DND-41 (cell line): Measurements from ENCODE around the gene INPP5B.
"Not testable (repeated sequence)": the region's sequence is repeated elsewhere in the genome, so short reads cannot be mapped to it uniquely, and the experiment has no call there.

Experiments
- ATAC-seq: fragments of 200-7000 bp; cut with Tn5 transposase; 3 replicates; pipeline ENCODE4 v1.9.1; 2021; ENCODE audit warnings: low read depth; ENCODE audit not compliant: insufficient read depth
- DNase-seq: peaks from one replicate; pipeline ENCODE4 v3.0.0-alpha.2; 2020
- H2AFZ ChIP-seq: 2 replicates; pipeline ENCODE4 v1.6.0; 2012; ENCODE audit warnings: low read depth, low read length
- H3K27ac ChIP-seq: 2 replicates; pipeline ENCODE4 v1.5.1; 2012; ENCODE audit warnings: low read length, inconsistent platforms
- H3K27me3 ChIP-seq: fragments of 200-600 bp; sonication (generic); 2 replicates; pipeline ENCODE4 v1.6.0; 2012; ENCODE audit warnings: low read length, mild to moderate bottlenecking, inconsistent platforms; ENCODE audit not compliant: insufficient read depth, poor library complexity
- H3K36me3 ChIP-seq: 2 replicates; pipeline ENCODE4 v1.5.1; 2012; ENCODE audit warnings: low read length, inconsistent platforms; ENCODE audit not compliant: insufficient read depth
- H3K4me1 ChIP-seq: 2 replicates; pipeline ENCODE4 v1.5.1; 2012; ENCODE audit warnings: mild to moderate bottlenecking, low read length; ENCODE audit not compliant: insufficient read depth
- H3K4me2 ChIP-seq: 2 replicates; pipeline ENCODE4 v1.6.0; 2012; ENCODE audit warnings: mild to moderate bottlenecking, moderate library complexity, low read length, inconsistent platforms; ENCODE audit not compliant: insufficient read depth
- H3K4me3 ChIP-seq, 2 experiments: fragments of 200-600 bp in 1 of 2; shearing (Covaris generic) in 1 of 2; 2 replicates each; pipeline ENCODE4 v1.5.1; 2012 to 2016; ENCODE audit warnings: inconsistent platforms in 2 of 2, low read length in 2 of 2, mild to moderate bottlenecking in 2 of 2, low read depth in 1 of 2, moderate library complexity in 1 of 2
- H3K79me2 ChIP-seq: 2 replicates; pipeline ENCODE4 v1.6.0; 2012; ENCODE audit warnings: low read length, inconsistent platforms; ENCODE audit not compliant: insufficient read depth
- H3K9ac ChIP-seq: 2 replicates; pipeline ENCODE4 v1.6.0; 2012; ENCODE audit warnings: low read depth, mild to moderate bottlenecking, inconsistent platforms, low read length, moderate library complexity
- H3K9me3 ChIP-seq: 2 replicates; pipeline ENCODE4 v1.5.1; 2012; ENCODE audit warnings: low read length, moderate library complexity, mild to moderate bottlenecking, inconsistent platforms; ENCODE audit not compliant: insufficient read depth, severe bottlenecking
- H4K20me1 ChIP-seq: 2 replicates; pipeline ENCODE4 v1.6.0; 2012; ENCODE audit warnings: low read length; ENCODE audit not compliant: insufficient read depth
- EZH2 ChIP-seq: IDR thresholded peaks from 3 replicates; pipeline ENCODE4 v1.6.1; 2012; ENCODE audit warnings: borderline replicate concordance, low read depth, mild to moderate bottlenecking, moderate library complexity, low read length, inconsistent platforms; ENCODE audit not compliant: severe bottlenecking
- TF ChIP-seq, protein P1 (sequence below): IDR thresholded peaks from 2 replicates; pipeline ENCODE4 v1.5.1; 2012; ENCODE audit warnings: borderline replicate concordance, low read length, moderate library complexity, mild to moderate bottlenecking; ENCODE audit not compliant: poor library complexity, severe bottlenecking; ENCODE audit errors: extremely low read depth

The INPP5B gene

DNA sequence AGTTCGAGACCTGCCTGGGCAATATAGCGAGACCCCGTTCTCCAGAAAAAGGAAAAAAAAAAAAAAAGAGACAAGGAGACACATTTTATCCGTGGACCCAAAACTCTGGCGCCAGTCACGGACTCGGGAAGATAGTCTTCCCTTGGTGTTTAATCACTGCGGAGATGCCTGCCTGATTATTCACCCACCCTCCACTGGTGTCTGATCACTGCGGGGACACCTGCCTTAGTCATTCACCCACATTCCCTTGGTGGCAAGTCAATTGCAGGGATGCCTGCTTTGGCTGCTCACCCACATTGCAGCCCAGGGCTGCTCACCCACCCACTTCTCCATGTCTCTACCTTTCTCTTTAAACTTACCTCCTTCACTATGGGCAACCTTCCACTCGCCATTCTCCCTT is 38.3 kb downstream of the INPP5B start:
- not testable (repeated sequence) for H3K4me3 ChIP-seq, H3K9ac ChIP-seq, H3K4me1 ChIP-seq, H3K79me2 ChIP-seq, H4K20me1 ChIP-seq, ATAC-seq, H3K27me3 ChIP-seq, H3K27ac ChIP-seq, H3K36me3 ChIP-seq, H3K4me2 ChIP-seq, H2AFZ ChIP-seq, DNase-seq
- peaks cover 46% of the 10 kb centered on the region for H3K9me3 ChIP-seq

- H3K9ac ChIP-seq, H2AFZ ChIP-seq, H3K4me1 ChIP-seq, H3K4me3 ChIP-seq, H3K4me2 ChIP-seq, H4K20me1 ChIP-seq, H3K27ac ChIP-seq, ATAC-seq, DNase-seq, H3K79me2 ChIP-seq, H3K36me3 ChIP-seq, H3K27me3 ChIP-seq: not testable (repeated sequence)
- peaks cover 46% of the 10 kb centered on the region for H3K9me3 ChIP-seq
Observed at GRCh38 chr1:37907416-37908125, 39.3 kb downstream of the INPP5B start.

DNA sequence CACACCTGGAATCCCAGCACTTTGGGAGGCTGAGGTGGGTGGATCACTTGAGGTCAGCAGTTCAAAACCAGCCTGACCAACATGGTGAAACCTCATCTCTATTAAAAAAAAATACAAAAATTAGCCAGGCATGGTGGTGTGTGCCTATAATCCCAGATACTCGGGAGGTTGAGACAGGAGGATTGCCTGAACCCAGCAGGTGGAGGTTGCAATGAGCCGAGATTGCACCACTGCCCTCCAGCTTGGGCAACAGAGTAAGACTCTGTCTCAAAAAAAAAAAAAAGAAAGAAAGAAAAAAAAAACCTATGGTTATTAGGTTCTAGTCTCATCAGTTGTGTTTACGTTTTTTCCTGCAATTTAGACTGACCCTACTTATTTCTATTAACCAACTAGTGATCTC is 40.3 kb downstream of the INPP5B start:
- H3K4me3 ChIP-seq, H4K20me1 ChIP-seq, H3K79me2 ChIP-seq, H3K4me1 ChIP-seq, H3K36me3 ChIP-seq, ATAC-seq, H3K27me3 ChIP-seq, H3K9ac ChIP-seq, H3K4me2 ChIP-seq, DNase-seq, H3K27ac ChIP-seq, H2AFZ ChIP-seq: not testable (repeated sequence)
- H3K9me3 ChIP-seq: peaks cover 36% of the 10 kb centered on the region

DNA sequence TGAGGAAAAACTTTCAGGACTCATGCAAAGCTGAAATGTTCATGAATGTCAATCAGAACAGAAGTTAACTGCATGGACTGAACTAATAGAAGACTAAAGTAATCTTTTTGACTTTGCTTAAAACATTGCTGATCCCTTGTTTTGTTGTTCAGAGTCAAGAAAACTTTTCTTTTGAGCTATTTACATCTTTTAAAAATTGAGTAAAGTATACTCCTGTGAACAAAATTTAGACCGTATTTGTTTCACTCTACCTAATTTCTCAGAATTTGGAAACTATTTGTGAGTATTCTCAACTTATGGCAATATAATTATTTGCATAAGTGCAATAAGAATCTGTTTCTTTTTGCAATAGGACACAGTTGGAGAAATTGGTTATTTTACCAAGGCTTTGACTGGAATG is 41.1 kb downstream of the INPP5B start:
- Histone ChIP-seq H3K4me1 (no peaks in the 10 kb centered on the region), H3K9ac (no peak overlapping the region), H2AFZ (no peak overlapping the region), H3K27ac (no peak overlapping the region), H3K4me2 (no peak overlapping the region), H3K4me3 (no peak overlapping the region), H3K9me3 (peaks cover 28% of the 10 kb centered on the region), H3K36me3 (no peaks in the 10 kb centered on the region), H3K79me2 (peaks cover 6% of the 10 kb centered on the region; the same call in 1 of the 2 replicates), H4K20me1 (no peaks in the 10 kb centered on the region), H3K27me3 (no peaks in the 10 kb centered on the region)
- TF ChIP-seq EZH2: no peak
- TF ChIP-seq, protein P1, sequence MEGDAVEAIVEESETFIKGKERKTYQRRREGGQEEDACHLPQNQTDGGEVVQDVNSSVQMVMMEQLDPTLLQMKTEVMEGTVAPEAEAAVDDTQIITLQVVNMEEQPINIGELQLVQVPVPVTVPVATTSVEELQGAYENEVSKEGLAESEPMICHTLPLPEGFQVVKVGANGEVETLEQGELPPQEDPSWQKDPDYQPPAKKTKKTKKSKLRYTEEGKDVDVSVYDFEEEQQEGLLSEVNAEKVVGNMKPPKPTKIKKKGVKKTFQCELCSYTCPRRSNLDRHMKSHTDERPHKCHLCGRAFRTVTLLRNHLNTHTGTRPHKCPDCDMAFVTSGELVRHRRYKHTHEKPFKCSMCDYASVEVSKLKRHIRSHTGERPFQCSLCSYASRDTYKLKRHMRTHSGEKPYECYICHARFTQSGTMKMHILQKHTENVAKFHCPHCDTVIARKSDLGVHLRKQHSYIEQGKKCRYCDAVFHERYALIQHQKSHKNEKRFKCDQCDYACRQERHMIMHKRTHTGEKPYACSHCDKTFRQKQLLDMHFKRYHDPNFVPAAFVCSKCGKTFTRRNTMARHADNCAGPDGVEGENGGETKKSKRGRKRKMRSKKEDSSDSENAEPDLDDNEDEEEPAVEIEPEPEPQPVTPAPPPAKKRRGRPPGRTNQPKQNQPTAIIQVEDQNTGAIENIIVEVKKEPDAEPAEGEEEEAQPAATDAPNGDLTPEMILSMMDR: no peak
- ATAC-seq (no peak), DNase-seq (no peak)

- not testable (repeated sequence) for H4K20me1 ChIP-seq, H3K79me2 ChIP-seq, H2AFZ ChIP-seq, H3K4me3 ChIP-seq, H3K36me3 ChIP-seq, H3K9ac ChIP-seq, H3K4me1 ChIP-seq, H3K27me3 ChIP-seq, H3K4me2 ChIP-seq, H3K27ac ChIP-seq, DNase-seq, ATAC-seq
- peaks cover 26% of the 10 kb centered on the region for H3K9me3 ChIP-seq
Observed at GRCh38 chr1:37903921-37904320, 42.9 kb downstream of the INPP5B start.
